IMR-90 (cell line): ENCODE results near the gene PUM2. TPM values are rescaled to one million over a fixed set of nuclear protein-coding genes. Genes with fewer than 3 reads are reported as not detected.
A peak's percentile ranks its signal among the peaks of the same experiment; 100 is the strongest.

Source experiments
- ATAC-seq: fragments of 200-7000 bp; cut with Tn5 transposase; 2 replicates; pipeline ENCODE4 v1.9.1; 2020; ENCODE audit warnings: low read depth, mild to moderate bottlenecking, moderate library complexity
- BruUV-seq: library from RNA; stranded (reverse); fragments of 400-500 nt; replicated peaks from 2 replicates; lab custom pipeline; 2021; lab: Mats Ljungman, UMichigan
- CTCF ChIA-PET: fragments of 300-600 bp; formaldehyde crosslinking; extraction: SDS; loops from one replicate; lab custom pipeline; 2021; ENCODE audit warnings: antibody characterized with exemption; lab: Yijun Ruan, JAX
- POLR2A ChIA-PET: fragments of 300-600 bp; sonication (Branson Sonifier 250); formaldehyde crosslinking; loops from one replicate; lab custom pipeline; 2022; ENCODE audit warnings: antibody characterized with exemption; ENCODE audit not compliant: unreplicated experiment; lab: Charles Lee
- DNase-seq: peaks from one replicate; pipeline ENCODE4 v3.0.0; 2013
- H2AFZ ChIP-seq: replicated peaks from 2 replicates; pipeline ENCODE3; 2013; ENCODE audit warnings: low read length, mild to moderate bottlenecking; ENCODE audit not compliant: poor library complexity
- H2AK5ac ChIP-seq: 2 replicates; pipeline ENCODE4 v1.6.1; 2013; ENCODE audit warnings: low read depth, low read length, inconsistent platforms
- H2AK9ac ChIP-seq: replicated peaks from 2 replicates; pipeline ENCODE3; 2013; ENCODE audit warnings: mild to moderate bottlenecking, low read depth, low read length, moderate library complexity; ENCODE audit not compliant: poor library complexity
- H2BK120ac ChIP-seq: 2 replicates; pipeline ENCODE4 v1.6.1; 2013; ENCODE audit warnings: low read depth, low read length, inconsistent platforms
- H2BK15ac ChIP-seq: 3 replicates; pipeline ENCODE4 v1.6.1; 2013; ENCODE audit warnings: low read depth, low read length, inconsistent platforms
- H2BK20ac ChIP-seq: 2 replicates; pipeline ENCODE4 v1.6.1; 2013; ENCODE audit warnings: low read depth, mild to moderate bottlenecking, inconsistent platforms, low read length, moderate library complexity
- H2BK5ac ChIP-seq: 2 replicates; pipeline ENCODE4 v1.6.1; 2013; ENCODE audit warnings: mild to moderate bottlenecking, low read depth, low read length, inconsistent platforms; ENCODE audit not compliant: poor library complexity, severe bottlenecking
- H3K14ac ChIP-seq: replicated peaks from 2 replicates; pipeline ENCODE4 v1.6.1; 2013; ENCODE audit warnings: low read depth, low read length, inconsistent platforms
- H3K18ac ChIP-seq: 2 replicates; pipeline ENCODE4 v1.6.1; 2013; ENCODE audit warnings: low read depth, low read length, control low read depth
- H3K23ac ChIP-seq: 2 replicates; pipeline ENCODE4 v1.6.1; 2013; ENCODE audit warnings: low read depth, low read length, inconsistent platforms
- H3K27ac ChIP-seq: 2 replicates; pipeline ENCODE4 v1.5.1; 2013; ENCODE audit warnings: mild to moderate bottlenecking, control low read depth, low read length; ENCODE audit not compliant: insufficient read depth
- H3K27me3 ChIP-seq: 2 replicates; pipeline ENCODE4 v1.6.1; 2013; ENCODE audit warnings: low read length; ENCODE audit not compliant: control insufficient read depth, insufficient read depth
- H3K36me3 ChIP-seq: 2 replicates; pipeline ENCODE4 v1.6.1; 2013; ENCODE audit warnings: low read length, mixed read lengths; ENCODE audit not compliant: control insufficient read depth, insufficient read depth
- H3K4ac ChIP-seq: 2 replicates; pipeline ENCODE4 v1.6.1; 2013; ENCODE audit warnings: low read depth, low read length, inconsistent platforms
- H3K4me1 ChIP-seq: 2 replicates; pipeline ENCODE4 v1.6.1; 2013; ENCODE audit warnings: low read length, mixed read lengths; ENCODE audit not compliant: control insufficient read depth, insufficient read depth
- H3K4me2 ChIP-seq: 2 replicates; pipeline ENCODE4 v1.6.1; 2013; ENCODE audit warnings: low read depth, mild to moderate bottlenecking, control low read depth, low read length, moderate library complexity
- H3K4me3 ChIP-seq: 2 replicates; pipeline ENCODE4 v1.5.1; 2013; ENCODE audit warnings: low read depth, mild to moderate bottlenecking, control low read depth, low read length, moderate library complexity; ENCODE audit not compliant: insufficient read depth
- H3K56ac ChIP-seq: 2 replicates; pipeline ENCODE4 v1.6.1; 2013; ENCODE audit warnings: low read length, inconsistent platforms; ENCODE audit not compliant: insufficient read depth; ENCODE audit errors: extremely low read depth
- H3K79me1 ChIP-seq, 2 experiments: 2 replicates each; pipeline ENCODE4 v1.6.1; 2013; ENCODE audit warnings: low read length in 2 of 2, inconsistent platforms in 1 of 2, low read depth in 1 of 2
- H3K9ac ChIP-seq: 2 replicates; pipeline ENCODE4 v1.6.1; 2013; ENCODE audit warnings: low read depth, low read length, control low read depth
- H3K9me1 ChIP-seq: 2 replicates; pipeline ENCODE4 v1.6.1; 2013; ENCODE audit warnings: low read length, inconsistent platforms; ENCODE audit not compliant: insufficient read depth
- H3K9me3 ChIP-seq: 2 replicates; pipeline ENCODE4 v1.6.1; 2013; ENCODE audit warnings: low read length; ENCODE audit not compliant: control insufficient read depth, insufficient read depth
- H4K20me1 ChIP-seq: 2 replicates; pipeline ENCODE4 v1.6.1; 2013; ENCODE audit warnings: low read length, inconsistent platforms; ENCODE audit not compliant: insufficient read depth
- H4K5ac ChIP-seq: 2 replicates; pipeline ENCODE4 v1.6.1; 2013; ENCODE audit warnings: mild to moderate bottlenecking, low read depth, low read length, control low read depth
- H4K8ac ChIP-seq, 2 experiments: 2 replicates each; pipeline ENCODE4 v1.6.1; 2013; ENCODE audit warnings: low read depth in 2 of 2, low read length in 2 of 2, control low read depth in 1 of 2, inconsistent platforms in 1 of 2
- H4K91ac ChIP-seq: 2 replicates; pipeline ENCODE4 v1.6.1; 2013; ENCODE audit warnings: low read depth, low read length, inconsistent platforms; ENCODE audit not compliant: insufficient read depth
- BHLHE40 ChIP-seq: fragments of 150-350 bp; IDR thresholded peaks from 2 replicates; pipeline ENCODE4 v1.6.1; 2016; ENCODE audit warnings: mild to moderate bottlenecking, low read depth, low read length
- WGBS, 2 experiments: methylation state at CpG; one replicate each; pipeline versions ENCODE4 v1.1.5 to v1.1.7; 2013; ENCODE audit warnings: missing lambda C conversion rate in 2 of 2; ENCODE audit not compliant: insufficient read length in 1 of 2; ENCODE audit errors: extremely low coverage in 2 of 2; 5-methylcytosine and 5-hydroxymethylcytosine counted together
- dilution Hi-C: fragments of 300-500 bp; cut with HindIII; formaldehyde crosslinking; loops from one replicate; pipeline ENCODE4 v1.14.3; 2018; ENCODE audit warnings: low sequenced_read_pairs; ENCODE audit not compliant: unreplicated experiment
- in situ Hi-C: fragments of 300-500 bp; cut with MboI; formaldehyde crosslinking; loops from 3 replicates; pipeline ENCODE4 v1.14.3; 2019; ENCODE audit warnings: low sequenced_read_pairs, inconsistent platforms, mixed read lengths
- intact Hi-C: fragments of 100-400 bp; cut with micrococcal nuclease; formaldehyde crosslinking; loops from 2 replicates; pipeline ENCODE4 v1.10.0; 2022
- polyA plus RNA-seq, 3 experiments: library from polyadenylated mRNA; depleted of rRNA; stranded (reverse); fragments of >200 nt; gene quantifications; 2 replicates each; pipeline ENCODE4 v1.2.3, GENCODE V29; 2012; ENCODE audit warnings: low replicate concordance in 1 of 3
- total RNA-seq: library from RNA; depleted of rRNA; stranded (reverse); fragments of >200 nt; gene quantifications from 2 replicates; pipeline ENCODE4 v1.2.3, GENCODE V29; 2012

Gene PUM2
- total and polyA plus RNA-seq, 2 of the 4 experiments (the other 2 are of a cell fraction): 18.8 to 38.4 TPM

DNA sequence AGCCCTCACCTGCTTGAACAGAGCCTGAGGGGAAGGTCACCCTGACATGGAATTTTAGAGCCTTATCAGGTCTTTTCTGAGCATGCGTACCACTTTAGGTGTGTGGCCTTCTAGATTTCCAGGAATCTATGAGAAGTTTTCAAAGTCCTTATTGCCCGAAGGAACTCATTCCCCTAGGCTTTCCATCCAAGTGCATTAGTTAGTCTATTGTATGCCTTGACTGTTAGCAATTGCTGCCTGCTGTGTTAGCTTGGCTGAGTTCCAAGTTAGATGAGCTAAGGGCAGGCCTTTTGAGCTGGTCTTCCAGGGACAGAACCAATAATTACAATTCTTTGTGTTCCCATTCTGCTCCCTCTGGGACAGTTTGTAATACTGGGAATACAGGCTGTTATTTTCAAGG, 30.8 kb upstream of the PUM2 start:
- POLR2A ChIA-PET: no interaction called here
- no CpG with 5 or more reads among the region's 2 CpGs for WGBS, 2 experiments
- Histone ChIP-seq H3K4ac (no peak overlapping the region), H3K79me1 (no peaks in the 10 kb centered on the region), H3K14ac (no peak overlapping the region), H3K4me3 (no peak overlapping the region), H3K27me3 (no peaks in the 10 kb centered on the region), H3K27ac (no peak overlapping the region), H4K8ac (no peak overlapping the region), H3K9me3 (no peaks in the 10 kb centered on the region), H3K36me3 (no peaks in the 10 kb centered on the region), H4K5ac (no peak overlapping the region), H3K4me2 (no peak overlapping the region), H3K9me1 (0 out of 2 replicates have a peak, but pooled peaks cover 6% of the 10 kb centered on the region), H4K20me1 (no peaks in the 10 kb centered on the region), H2BK20ac (no peak overlapping the region; the same call in 1 of the 2 replicates), H2AFZ (no peak overlapping the region), H2BK5ac (no peak overlapping the region), H3K56ac (no peak overlapping the region), H3K4me1 (peaks cover 19% of the 10 kb centered on the region), H3K9ac (no peak overlapping the region), H2BK15ac (no peak overlapping the region; the same call in 2 of the 3 replicates), H2AK5ac (no peak overlapping the region), H3K18ac (no peak overlapping the region), H3K23ac (no peak overlapping the region), H2AK9ac (no peak overlapping the region), H2BK120ac (no peak overlapping the region), H4K91ac (no peak overlapping the region)
- dilution Hi-C loops: loop anchor here (25.0 kb wide), 1 partner anchor 256 kb away; no protein-coding TSS in a partner anchor
- intact Hi-C loops: no loop called here
- in situ Hi-C loops: no loop called here
- ATAC-seq (0 out of 2 replicates have a peak, but pooled peaks have one; percentile 5), DNase-seq (peak; percentile 68)
- no TSS peak for BruUV-seq
- no peak for TF ChIP-seq BHLHE40
- CTCF ChIA-PET: interaction anchor here (2.2 kb wide), 1 partner anchor 30 kb away, joined by 10 read pairs; no protein-coding TSS in a partner anchor
